Upper lobe of left lung (tissue), 4 donors: Measurements from ENCODE around the gene MEF2C.

Experiments
- EP300 ChIP-seq, 4 donors: sonication (generic); formaldehyde crosslinking; IDR thresholded peaks; one replicate each; pipeline ENCODE4 v1.5.1; 2017; ENCODE audit warnings: antibody characterized with exemption in 4 of 4, control low read depth in 2 of 4
- TF ChIP-seq, protein P1 (sequence below), 6 experiments: fragments of 450-650 bp in 4 of 6; fragments of 200-600 bp in 2 of 6; sonication (generic) in 2 of 6; IDR thresholded peaks; one replicate each; pipeline ENCODE4 v1.5.1; 2016 to 2019; ENCODE audit warnings: antibody characterized with exemption in 6 of 6

DNA sequence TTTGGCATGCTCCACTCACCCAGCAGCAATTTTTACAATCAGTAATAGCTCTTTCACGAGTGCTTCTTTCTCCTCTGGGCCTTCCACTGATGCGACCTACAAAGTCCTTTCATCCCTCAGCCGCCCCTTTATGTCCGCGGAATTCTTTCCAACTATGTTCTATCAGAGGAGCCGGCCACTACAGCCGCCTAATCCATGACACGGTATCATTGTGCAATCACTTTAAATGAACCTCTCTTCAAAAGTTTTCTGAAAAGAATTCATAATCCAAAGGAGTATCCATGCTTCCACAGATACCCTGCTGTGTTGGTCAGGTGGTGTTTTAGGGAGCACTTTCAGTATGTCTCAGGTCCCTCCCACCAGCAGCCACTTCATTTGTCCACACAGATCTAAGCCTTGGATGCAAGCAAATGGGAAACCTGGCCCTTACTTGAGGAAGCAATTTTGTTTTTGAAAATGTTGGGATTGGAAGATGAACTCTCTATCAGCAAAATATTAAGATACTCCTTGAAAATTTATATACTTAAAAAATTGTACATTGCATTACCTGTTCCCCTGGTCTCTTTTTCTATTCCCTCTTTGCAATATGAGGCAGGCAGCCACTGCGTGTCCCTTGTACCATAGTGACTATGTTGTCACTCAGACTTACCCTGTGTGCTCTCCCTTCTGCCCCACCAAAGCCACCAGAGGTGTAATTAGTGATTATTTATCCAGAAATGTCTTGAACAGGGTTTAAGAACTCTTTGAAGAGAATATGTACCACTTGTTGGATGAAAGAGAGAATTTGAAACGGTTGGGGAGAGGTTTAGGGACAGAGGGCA lies 12.9 kb upstream of the MEF2C start:
- TF ChIP-seq, protein P1, sequence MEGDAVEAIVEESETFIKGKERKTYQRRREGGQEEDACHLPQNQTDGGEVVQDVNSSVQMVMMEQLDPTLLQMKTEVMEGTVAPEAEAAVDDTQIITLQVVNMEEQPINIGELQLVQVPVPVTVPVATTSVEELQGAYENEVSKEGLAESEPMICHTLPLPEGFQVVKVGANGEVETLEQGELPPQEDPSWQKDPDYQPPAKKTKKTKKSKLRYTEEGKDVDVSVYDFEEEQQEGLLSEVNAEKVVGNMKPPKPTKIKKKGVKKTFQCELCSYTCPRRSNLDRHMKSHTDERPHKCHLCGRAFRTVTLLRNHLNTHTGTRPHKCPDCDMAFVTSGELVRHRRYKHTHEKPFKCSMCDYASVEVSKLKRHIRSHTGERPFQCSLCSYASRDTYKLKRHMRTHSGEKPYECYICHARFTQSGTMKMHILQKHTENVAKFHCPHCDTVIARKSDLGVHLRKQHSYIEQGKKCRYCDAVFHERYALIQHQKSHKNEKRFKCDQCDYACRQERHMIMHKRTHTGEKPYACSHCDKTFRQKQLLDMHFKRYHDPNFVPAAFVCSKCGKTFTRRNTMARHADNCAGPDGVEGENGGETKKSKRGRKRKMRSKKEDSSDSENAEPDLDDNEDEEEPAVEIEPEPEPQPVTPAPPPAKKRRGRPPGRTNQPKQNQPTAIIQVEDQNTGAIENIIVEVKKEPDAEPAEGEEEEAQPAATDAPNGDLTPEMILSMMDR (IDR thresholded peaks at IDR 0.05), result no peak
- TF ChIP-seq EP300 (IDR thresholded peaks at IDR 0.05), result no peak
